Measurements from ENCODE around the gene SRC. TPM values are rescaled to one million over a fixed set of nuclear protein-coding genes. Genes with fewer than 3 reads are reported as not detected.
"Not testable (repeated sequence)": the region's sequence is repeated elsewhere in the genome, so short reads cannot be mapped to it uniquely, and the experiment has no call there.

SRC gene
- total RNA-seq, 4 donors from 2014 or later: 1.0 to 2.3 (median 1.8) TPM

DNA sequence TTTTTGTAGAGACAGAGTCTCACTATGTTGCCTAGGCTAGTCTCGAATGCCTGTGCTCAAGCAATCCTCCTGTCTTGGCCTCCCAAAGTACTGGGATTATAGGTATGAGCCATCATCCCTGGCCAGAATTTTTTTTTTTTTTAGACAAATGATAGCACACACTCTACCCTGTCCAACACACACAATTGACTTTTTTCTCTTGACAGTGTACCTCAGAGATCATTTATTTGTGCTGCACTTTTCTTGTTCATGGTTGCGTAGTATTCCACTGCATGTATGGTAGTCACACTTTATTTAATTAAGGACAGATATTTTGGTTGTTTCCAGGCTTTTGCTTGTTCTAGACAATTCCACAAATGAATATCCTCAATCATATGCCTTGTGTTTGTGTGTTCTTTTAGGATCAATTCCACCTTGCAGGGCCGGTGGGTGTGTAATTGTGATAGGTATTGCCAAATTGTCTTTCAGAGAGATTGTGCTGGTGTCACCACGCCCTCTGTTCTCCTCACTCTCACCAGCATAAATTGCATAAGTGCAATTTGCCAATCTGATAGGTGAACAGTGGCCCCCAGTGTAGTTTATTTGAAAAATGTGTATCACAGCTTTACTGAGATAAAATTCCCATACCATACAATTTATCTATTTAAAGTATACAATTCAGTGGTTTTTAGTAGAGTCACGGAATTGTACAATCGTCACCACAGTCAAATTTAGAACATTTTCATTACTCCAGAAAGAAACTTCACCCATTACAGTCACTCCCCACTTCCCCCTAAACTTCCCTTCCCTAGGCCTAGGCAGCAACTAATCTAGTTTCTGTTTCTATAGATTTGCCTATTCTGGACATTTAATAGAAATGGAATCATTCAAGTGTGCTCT is 20.1 kb downstream of the SRC start:
- ATAC-seq: no peak
- H3K9me3 ChIP-seq: no peaks in the 10 kb centered on the region
- H3K4me3 ChIP-seq: no peak overlapping the region
- no peak for DNase-seq
- no peaks in the 10 kb centered on the region for H3K36me3 ChIP-seq
- intact Hi-C loops (cut with DNase I; ENCODE audit: low total_unique reads): no loop called here
- no peaks in the 10 kb centered on the region for H3K27me3 ChIP-seq
- no peaks in the 10 kb centered on the region for H3K4me1 ChIP-seq
- in situ Hi-C loops (cut with MboI; ENCODE audit: low sequenced_read_pairs in 4 of 4): no loop called here
- no peak overlapping the region for H3K27ac ChIP-seq
- TF ChIP-seq, protein P1, sequence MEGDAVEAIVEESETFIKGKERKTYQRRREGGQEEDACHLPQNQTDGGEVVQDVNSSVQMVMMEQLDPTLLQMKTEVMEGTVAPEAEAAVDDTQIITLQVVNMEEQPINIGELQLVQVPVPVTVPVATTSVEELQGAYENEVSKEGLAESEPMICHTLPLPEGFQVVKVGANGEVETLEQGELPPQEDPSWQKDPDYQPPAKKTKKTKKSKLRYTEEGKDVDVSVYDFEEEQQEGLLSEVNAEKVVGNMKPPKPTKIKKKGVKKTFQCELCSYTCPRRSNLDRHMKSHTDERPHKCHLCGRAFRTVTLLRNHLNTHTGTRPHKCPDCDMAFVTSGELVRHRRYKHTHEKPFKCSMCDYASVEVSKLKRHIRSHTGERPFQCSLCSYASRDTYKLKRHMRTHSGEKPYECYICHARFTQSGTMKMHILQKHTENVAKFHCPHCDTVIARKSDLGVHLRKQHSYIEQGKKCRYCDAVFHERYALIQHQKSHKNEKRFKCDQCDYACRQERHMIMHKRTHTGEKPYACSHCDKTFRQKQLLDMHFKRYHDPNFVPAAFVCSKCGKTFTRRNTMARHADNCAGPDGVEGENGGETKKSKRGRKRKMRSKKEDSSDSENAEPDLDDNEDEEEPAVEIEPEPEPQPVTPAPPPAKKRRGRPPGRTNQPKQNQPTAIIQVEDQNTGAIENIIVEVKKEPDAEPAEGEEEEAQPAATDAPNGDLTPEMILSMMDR (IDR thresholded peaks at IDR 0.05 in 4 of 5, conservative IDR thresholded peaks at IDR 0.05 in 1 of 5): no peak
- TF ChIP-seq POLR2A (IDR thresholded peaks at IDR 0.05): no peak

DNA sequence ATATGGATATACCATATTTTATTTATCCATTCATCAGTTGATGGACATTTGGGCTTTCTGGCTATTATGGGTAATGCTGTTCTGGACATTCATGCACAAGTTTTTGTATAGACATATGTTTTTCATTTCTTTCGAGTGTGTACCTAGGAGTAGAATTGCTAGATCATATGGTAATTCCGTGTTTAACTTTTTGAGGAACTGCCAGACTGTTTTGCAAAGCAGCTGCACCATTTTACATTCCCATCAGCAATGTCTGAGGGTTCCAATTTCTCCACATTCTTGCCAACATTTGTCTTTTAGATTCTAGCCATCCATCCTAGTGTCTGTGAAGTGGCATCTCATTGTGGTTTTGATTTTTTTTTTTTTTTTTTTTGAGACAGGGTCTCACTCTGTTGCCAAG is 20.8 kb downstream of the SRC start:
- no peak for TF ChIP-seq POLR2A (IDR thresholded peaks at IDR 0.05)
- TF ChIP-seq, protein P1 (IDR thresholded peaks at IDR 0.05 in 4 of 5, conservative IDR thresholded peaks at IDR 0.05 in 1 of 5): no peak
- intact Hi-C loops (cut with DNase I; ENCODE audit: low total_unique reads) (no loop called here), in situ Hi-C loops (cut with MboI; ENCODE audit: low sequenced_read_pairs in 4 of 4) (no loop called here)
- Histone ChIP-seq H3K4me3 (no peak overlapping the region), H3K9me3 (no peaks in the 10 kb centered on the region), H3K36me3 (no peaks in the 10 kb centered on the region), H3K4me1 (no peaks in the 10 kb centered on the region), H3K27ac (no peak overlapping the region), H3K27me3 (no peaks in the 10 kb centered on the region)
- no peak for ATAC-seq
- no peak for DNase-seq

GRCh38 chr20:37369846-37370245 is 23.9 kb downstream of the SRC start:
- TF ChIP-seq, protein P1 (IDR thresholded peaks at IDR 0.05 in 4 of 5, conservative IDR thresholded peaks at IDR 0.05 in 1 of 5): no peak
- no peak for TF ChIP-seq POLR2A (IDR thresholded peaks at IDR 0.05)
- Histone ChIP-seq H3K4me1 (no peaks in the 10 kb centered on the region), H3K27ac (no peak overlapping the region), H3K4me3 (no peak overlapping the region), H3K27me3 (no peaks in the 10 kb centered on the region), H3K9me3 (no peaks in the 10 kb centered on the region), H3K36me3 (no peaks in the 10 kb centered on the region)
- DNase-seq: no peak
- intact Hi-C loops (cut with DNase I; ENCODE audit: low total_unique reads): no loop called here
- in situ Hi-C loops (cut with MboI; ENCODE audit: low sequenced_read_pairs in 4 of 4): no loop called here
- no peak for ATAC-seq

DNA sequence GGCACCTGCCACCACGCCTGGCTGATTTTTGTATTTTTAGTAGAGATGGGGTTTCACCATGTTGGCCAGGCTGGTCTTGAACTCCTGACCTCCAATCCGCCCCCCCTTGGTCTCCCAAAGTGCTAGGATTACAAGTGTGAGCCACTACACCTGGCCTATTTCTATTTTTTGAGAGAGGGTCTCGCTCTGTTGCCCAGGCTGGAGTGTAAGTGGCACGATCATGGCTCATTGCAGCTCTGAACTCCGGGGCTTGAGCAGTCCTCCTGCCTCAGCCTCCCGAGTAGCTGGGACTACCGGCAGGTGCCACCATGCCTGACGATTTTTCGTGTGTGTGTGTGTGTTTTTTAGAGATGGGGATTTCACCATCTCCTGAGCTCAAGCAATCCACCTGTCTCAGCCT is 25.9 kb downstream of the SRC start:
- H3K4me1 ChIP-seq; in situ Hi-C loops (cut with MboI; ENCODE audit: low sequenced_read_pairs in 4 of 4); intact Hi-C loops (cut with DNase I; ENCODE audit: low total_unique reads): not testable (repeated sequence)

GRCh38 chr20:37372441-37372840 is 26.5 kb downstream of the SRC start:
- no peak overlapping the region for H3K4me3 ChIP-seq
- H3K9me3 ChIP-seq: no peaks in the 10 kb centered on the region
- no peaks in the 10 kb centered on the region for H3K4me1 ChIP-seq
- no peaks in the 10 kb centered on the region for H3K36me3 ChIP-seq
- TF ChIP-seq, protein P1 (IDR thresholded peaks at IDR 0.05 in 4 of 5, conservative IDR thresholded peaks at IDR 0.05 in 1 of 5): no peak
- TF ChIP-seq POLR2A (IDR thresholded peaks at IDR 0.05): no peak
- H3K27me3 ChIP-seq: no peaks in the 10 kb centered on the region
- DNase-seq (no peak), ATAC-seq (no peak)
- in situ Hi-C loops (cut with MboI; ENCODE audit: low sequenced_read_pairs in 4 of 4) (no loop called here), intact Hi-C loops (cut with DNase I; ENCODE audit: low total_unique reads) (no loop called here)
- no peak overlapping the region for H3K27ac ChIP-seq

More for the DNA sequence above, 25.9 kb downstream of the SRC start:
- H3K36me3 ChIP-seq, ATAC-seq, H3K9me3 ChIP-seq, H3K4me3 ChIP-seq, H3K27me3 ChIP-seq, DNase-seq, H3K27ac ChIP-seq: not testable (repeated sequence)

Data from gastrocnemius medialis (tissue), 4 donors.